ENCODE data around the gene IL32.
A peak's percentile ranks its signal among the peaks of the same experiment; 100 is the strongest.

Gene IL32

GRCh38 chr16:3088925-3089716, 23.7 kb downstream of the IL32 start:
- DNase-seq: no peak

GRCh38 chr16:3089717-3090592, 24.5 kb downstream of the IL32 start:
- DNase-seq: no peak

GRCh38 chr16:3091551-3091950, 26.1 kb downstream of the IL32 start:
- no peak for DNase-seq

- DNase-seq: peak in 1 of 58 donors; percentile 7
These were observed 27.1 kb downstream of the IL32 start for GRCh38 chr16:3092501-3092941.

DNA sequence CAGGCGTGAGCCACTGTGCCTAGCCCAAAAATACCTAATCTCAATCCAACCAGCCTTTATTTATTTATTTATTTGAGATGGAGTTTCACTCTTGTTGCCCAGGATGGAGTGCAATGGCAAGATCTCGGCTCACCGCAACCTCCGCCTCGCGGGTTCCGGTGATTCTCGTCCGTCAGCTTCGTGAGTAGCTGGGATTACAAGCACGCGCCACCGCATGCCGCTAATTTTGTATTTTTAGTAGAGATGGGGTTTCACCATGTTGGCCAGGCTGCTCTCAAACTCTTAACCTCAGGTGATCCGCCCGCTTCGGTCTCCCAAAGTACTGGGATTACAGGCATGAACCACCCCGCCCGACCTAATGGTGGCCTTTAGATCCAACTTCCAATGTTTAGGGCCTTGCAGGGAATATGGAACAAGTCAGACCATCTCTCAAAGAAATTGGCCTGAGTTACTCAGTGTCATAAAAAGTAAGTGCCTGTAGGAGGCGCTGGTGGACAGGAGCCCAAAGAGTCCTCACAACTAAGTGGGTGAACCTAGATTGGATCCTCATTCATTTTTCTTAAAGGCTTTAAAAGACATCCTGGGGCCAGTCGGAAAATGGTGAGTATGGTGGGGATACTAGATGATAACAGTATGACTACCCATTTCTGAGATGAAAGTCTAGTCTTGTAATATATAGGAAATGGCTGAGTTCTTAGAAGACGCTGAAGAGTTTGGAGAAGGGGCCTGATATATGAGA, 29.0 kb downstream of the IL32 start:
- DNase-seq: no peak

- no peak for DNase-seq
These were observed 30.4 kb downstream of the IL32 start for GRCh38 chr16:3095869-3096268.

DNA sequence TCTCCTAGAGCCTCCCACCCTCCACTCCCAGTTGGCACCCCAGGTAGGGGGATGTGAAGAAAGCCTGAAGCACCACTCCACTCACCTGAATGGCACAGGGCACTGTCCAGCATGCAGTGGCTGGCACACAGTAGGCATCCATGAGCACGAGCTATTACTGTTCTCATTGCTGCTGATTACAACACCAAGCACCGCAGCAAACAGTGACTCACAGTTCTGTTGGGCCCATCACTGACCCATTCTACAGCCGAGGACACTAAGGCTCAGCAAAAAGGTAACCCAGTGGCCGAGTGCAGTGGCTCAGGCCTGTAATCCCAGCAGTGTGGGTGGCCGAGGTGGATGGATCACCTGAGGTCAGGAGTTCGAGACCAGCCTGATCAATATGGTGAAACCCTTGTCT, 30.9 kb downstream of the IL32 start:
- DNase-seq: no peak

GRCh38 chr16:3097266-3097665, 31.8 kb downstream of the IL32 start:
- no peak for DNase-seq

DNA sequence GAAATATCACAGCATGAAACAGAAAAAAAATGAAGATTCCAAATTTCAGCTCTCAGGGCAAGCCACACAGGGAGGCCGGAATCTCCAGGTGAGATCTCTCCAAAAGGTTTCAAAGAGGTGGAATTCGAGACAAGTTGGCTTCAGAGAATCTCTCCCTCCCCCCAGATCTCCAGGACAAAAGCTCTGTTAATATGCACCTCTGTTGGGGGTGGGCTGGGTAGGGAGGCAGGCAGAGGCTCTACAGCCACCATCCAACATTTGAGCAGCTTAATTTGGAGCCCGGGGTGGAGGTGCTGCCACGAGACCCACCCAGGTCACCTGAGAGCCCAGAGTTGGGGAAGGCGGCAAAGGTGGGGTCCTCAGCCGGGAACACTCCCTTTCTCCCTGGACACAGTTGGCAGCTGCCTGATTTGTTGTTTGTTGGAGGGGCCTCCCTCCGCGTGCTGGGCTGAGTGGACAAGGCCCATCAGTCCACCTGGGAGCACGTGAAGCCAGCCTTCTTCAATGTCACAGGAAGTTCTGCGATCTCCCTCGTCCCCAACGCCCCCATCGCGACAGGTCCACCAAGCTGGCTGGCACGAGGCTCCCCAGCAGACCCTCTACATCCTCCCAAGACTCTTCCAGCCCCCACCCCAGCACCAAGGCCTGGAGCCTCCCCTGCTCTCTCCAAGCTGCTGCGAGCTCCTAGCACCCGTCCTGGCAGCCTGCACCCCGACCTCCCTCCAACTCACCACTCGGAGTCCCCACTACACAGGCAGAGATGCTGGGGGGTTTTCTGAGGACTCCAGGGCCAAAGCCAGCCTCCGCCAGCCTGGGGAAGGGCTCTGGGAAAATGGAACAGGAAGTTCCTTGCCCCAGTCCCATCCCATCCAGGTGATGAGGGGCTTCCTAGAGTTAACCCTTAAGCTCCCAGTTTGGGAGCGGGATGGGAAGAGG, 33.3 kb downstream of the IL32 start, which contains the start of gene ZSCAN10:
TSS of gene ZSCAN10 (minus strand) at position 836 of the 936 bp plus-strand sequence. CDS start 6,357 bp downstream, outside the sequence.
- no peak for DNase-seq

GRCh38 chr16:3099395-3099731, 33.9 kb downstream of the IL32 start:
- DNase-seq: no peak

DNA sequence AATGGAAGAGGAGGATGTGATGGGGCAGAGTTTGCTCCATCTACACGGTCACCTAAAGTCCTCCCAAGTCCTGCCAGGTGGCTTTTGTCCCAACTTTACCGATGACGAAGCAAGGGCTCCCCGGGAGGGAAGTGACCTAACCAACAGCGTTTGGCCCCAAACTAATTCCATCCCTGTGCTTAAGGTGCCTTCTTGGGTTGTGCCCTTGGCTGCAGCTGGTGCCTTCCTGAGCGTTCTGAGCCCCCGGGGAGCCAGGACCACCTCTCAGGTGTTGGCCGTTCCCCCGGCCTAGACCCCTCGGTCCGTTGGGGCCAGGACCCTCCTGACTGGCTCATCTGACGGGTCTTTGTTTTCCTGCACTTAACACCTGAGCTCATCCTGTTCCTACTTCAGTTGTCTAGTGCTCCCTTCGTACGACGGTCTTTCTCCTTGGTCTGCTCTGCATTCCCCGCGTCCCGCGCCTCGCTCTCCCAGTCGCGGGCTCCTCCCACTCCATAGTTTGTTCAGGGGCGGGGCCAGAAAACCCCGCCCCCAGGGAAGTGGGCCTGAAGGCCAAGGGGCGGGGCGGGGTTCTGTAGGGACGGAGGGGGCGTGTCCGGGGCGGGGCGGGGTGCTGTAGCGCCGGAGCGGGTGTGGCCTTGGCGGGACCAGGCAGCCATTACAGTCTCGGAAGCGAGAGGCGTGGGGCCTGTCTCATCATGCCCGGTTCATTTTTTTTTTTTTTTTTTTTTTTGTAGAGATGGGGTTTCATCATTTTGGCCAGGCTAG, 34.5 kb downstream of the IL32 start:
- DNase-seq: peak in 42 of 58 donors; percentile 5 to 66 (median 32)

- no peak for DNase-seq
These were observed 35.8 kb downstream of the IL32 start for GRCh38 chr16:3101018-3101840.

DNA sequence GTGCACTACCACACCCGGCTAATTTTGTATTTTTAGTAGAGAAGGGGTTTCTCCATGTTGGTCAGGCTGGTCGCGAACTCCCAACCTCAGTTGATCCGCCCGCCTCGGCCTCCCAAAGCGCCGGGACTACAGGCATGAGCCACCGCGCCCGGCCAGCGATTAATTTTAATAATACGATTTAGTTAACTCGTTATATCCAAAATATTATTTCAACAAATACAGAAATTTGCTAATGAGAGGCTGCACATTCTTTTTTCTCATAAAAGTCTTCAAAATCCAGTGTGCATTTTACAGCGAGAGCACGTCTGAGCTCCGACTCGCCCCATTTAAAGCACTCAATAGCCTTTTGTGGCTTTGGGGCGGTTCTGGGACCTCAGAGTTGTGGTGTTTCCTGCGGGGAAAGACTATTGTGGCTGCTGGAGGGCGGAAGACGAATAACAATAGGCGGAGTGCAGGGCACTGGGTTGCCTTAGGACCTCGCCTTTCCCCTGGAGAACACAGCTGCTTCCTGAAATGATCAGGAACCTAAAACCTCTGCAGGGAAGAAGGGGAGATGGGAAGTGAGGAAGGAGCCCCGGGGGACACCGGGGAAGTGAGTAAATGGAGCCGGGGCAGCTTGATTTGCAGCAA, 36.5 kb downstream of the IL32 start:
- no peak for DNase-seq

- peak; percentile 31 to 95 (median 85) for DNase-seq
These were observed 40.9 kb downstream of the IL32 start for GRCh38 chr16:3106205-3106928.

DNA sequence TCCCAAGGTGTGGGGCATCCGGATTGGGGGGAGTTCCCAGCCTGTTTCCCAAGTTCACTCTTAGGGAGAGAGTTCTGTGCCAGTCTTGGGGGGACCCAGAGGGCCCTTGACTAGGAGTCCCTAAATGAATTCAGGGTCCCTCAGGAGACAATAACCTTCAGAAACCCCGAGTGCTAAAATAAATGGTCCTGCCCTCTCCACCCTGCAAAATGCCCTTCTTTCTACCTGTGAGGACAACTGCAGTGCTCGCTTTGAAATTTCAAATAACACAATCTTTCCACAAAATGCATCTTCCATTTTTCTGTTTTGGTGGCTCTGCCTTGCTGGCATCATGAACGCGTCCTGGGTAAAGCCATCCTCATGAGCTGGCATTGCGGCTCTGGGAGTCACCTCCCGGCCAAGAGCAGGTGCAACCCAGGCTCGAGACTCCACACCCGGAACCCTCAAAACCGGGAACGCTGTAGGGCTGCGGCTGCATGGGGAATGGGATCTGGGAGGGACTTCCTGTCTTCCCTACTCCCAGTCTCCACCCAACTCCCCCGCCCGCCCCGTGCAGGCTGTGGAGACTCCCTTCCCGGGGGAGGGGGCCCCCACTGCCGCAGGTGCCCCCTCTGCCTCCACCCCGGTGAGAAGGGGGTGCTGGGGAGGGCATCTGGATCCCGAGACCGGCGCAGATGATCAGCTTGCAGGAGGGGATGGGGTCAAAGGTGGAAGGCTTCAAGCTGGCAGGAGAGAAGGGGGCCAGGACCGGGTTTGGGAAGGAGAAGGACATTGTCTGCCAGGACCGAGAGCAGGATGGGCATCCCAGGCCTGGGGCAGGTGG, 46.8 kb downstream of the IL32 start, which contains the start of gene ZNF205:
TSS of gene ZNF205 (plus strand) at position 529 of the 823 bp plus-strand sequence. CDS start 845 bp downstream, outside the sequence.
- peak in 57 of 58 donors; percentile 6 to 87 (median 65) for DNase-seq

- peak in 11 of 58 donors; percentile 9 to 34 (median 14) for DNase-seq
These were observed 47.6 kb downstream of the IL32 start for GRCh38 chr16:3112881-3113574.
